Esophagus (tissue), 2 donors: Measurements from ENCODE around the gene RGS17. TPM values are rescaled to one million over a fixed set of nuclear protein-coding genes. Genes with fewer than 3 reads are reported as not detected.

Source experiments
- H3K27ac ChIP-seq, 2 donors: one replicate each; pipeline ENCODE4 v1.5.1; 2013; ENCODE audit warnings: low read depth in 2 of 2, mild to moderate bottlenecking in 2 of 2, inconsistent platforms in 1 of 2, low read length in 1 of 2, moderate library complexity in 1 of 2
- H3K27me3 ChIP-seq, 2 donors: one replicate each; pipeline ENCODE4 v1.6.1; 2013; ENCODE audit warnings: low read length in 2 of 2, control low read depth in 1 of 2, mild to moderate bottlenecking in 1 of 2; ENCODE audit not compliant: insufficient read depth in 2 of 2, control insufficient read depth in 1 of 2
- H3K36me3 ChIP-seq, 2 donors: one replicate each; pipeline ENCODE4 v1.6.1; 2013; ENCODE audit warnings: low read length in 1 of 2; ENCODE audit not compliant: control insufficient read depth in 2 of 2, insufficient read depth in 2 of 2
- H3K4me1 ChIP-seq, 2 donors: one replicate each; pipeline ENCODE4 v1.6.1; 2013; ENCODE audit warnings: low read length in 1 of 2; ENCODE audit not compliant: control insufficient read depth in 2 of 2, insufficient read depth in 2 of 2
- H3K4me3 ChIP-seq, 2 donors: one replicate each; pipeline ENCODE4 v1.5.1; 2013; ENCODE audit warnings: low read length in 2 of 2, mild to moderate bottlenecking in 2 of 2, low read depth in 1 of 2, moderate library complexity in 1 of 2
- H3K9me3 ChIP-seq, 2 donors: one replicate each; pipeline ENCODE4 v1.6.1; 2013; ENCODE audit warnings: mild to moderate bottlenecking in 2 of 2, low read depth in 1 of 2, low read length in 1 of 2, moderate library complexity in 1 of 2; ENCODE audit not compliant: control insufficient read depth in 2 of 2, insufficient read depth in 1 of 2
- WGBS, 2 donors: extraction: QIAGEN DNeasy Blood & Tissue Kit; methylation state at CpG; one replicate each; pipeline ENCODE4 v1.1.7; 2013; 5-methylcytosine and 5-hydroxymethylcytosine counted together
- polyA plus RNA-seq, 2 donors: library from polyadenylated mRNA; stranded (reverse); fragments of 200-250 nt; gene quantifications; one replicate each; pipeline ENCODE4 v1.2.3, GENCODE V29; 2013
- donor health status: healthy with polysubstance abuse.
- donor health status: Bipolar disorder and iron deficiency.

RGS17 gene
- polyA plus RNA-seq, 2 donors = 1.1 to 4.1 TPM

- Histone ChIP-seq H3K27ac (no peak overlapping the region), H3K36me3 (no peaks in the 10 kb centered on the region), H3K4me3 (no peak overlapping the region), H3K4me1 (no peaks in the 10 kb centered on the region), H3K9me3 (no peaks in the 10 kb centered on the region), H3K27me3 (no peaks in the 10 kb centered on the region)
Observed at GRCh38 chr6:153051801-153052200, 79.3 kb downstream of the RGS17 start.

GRCh38 chr6:153048631-153049030 is 82.5 kb downstream of the RGS17 start:
- H3K4me1 ChIP-seq = no peaks in the 10 kb centered on the region
- H3K27ac ChIP-seq = peak overlapping the region in 1 of 2 donors; percentile 30
- whole genome bisulfite sequencing, 2 donors = 88 to 99% methylated on average over 3 of the region's 3 CpGs
- no peaks in the 10 kb centered on the region for H3K9me3 ChIP-seq
- no peaks in the 10 kb centered on the region for H3K27me3 ChIP-seq
- no peaks in the 10 kb centered on the region for H3K36me3 ChIP-seq
- no peak overlapping the region for H3K4me3 ChIP-seq

- no peaks in the 10 kb centered on the region for H3K36me3 ChIP-seq
- no peak overlapping the region for H3K27ac ChIP-seq
- H3K27me3 ChIP-seq = no peaks in the 10 kb centered on the region
- WGBS, 2 donors = 93 to 95% methylated on average over 2 of the region's 2 CpGs
- no peaks in the 10 kb centered on the region for H3K4me1 ChIP-seq
- no peak overlapping the region for H3K4me3 ChIP-seq
- no peaks in the 10 kb centered on the region for H3K9me3 ChIP-seq
Observed at GRCh38 chr6:153047386-153047785, 83.7 kb downstream of the RGS17 start.

GRCh38 chr6:153045271-153045670 is 85.8 kb downstream of the RGS17 start:
- Histone ChIP-seq H3K27ac (no peak overlapping the region), H3K4me3 (no peak overlapping the region), H3K36me3 (no peaks in the 10 kb centered on the region), H3K27me3 (no peaks in the 10 kb centered on the region), H3K4me1 (no peaks in the 10 kb centered on the region), H3K9me3 (no peaks in the 10 kb centered on the region)

- 50 to 54% methylated on average over 4 of the region's 4 CpGs for WGBS, 2 donors
- H3K4me1 ChIP-seq = no peaks in the 10 kb centered on the region
- no peak overlapping the region for H3K27ac ChIP-seq
- H3K4me3 ChIP-seq = no peak overlapping the region
- H3K9me3 ChIP-seq = no peaks in the 10 kb centered on the region
- H3K27me3 ChIP-seq = no peaks in the 10 kb centered on the region
- no peaks in the 10 kb centered on the region for H3K36me3 ChIP-seq
Observed at GRCh38 chr6:153044295-153044694, 86.8 kb downstream of the RGS17 start.

GRCh38 chr6:153043719-153044118 is 87.4 kb downstream of the RGS17 start:
- no peaks in the 10 kb centered on the region for H3K36me3 ChIP-seq

GRCh38 chr6:153038378-153039057 is 92.6 kb downstream of the RGS17 start:
- H3K36me3 ChIP-seq = no peaks in the 10 kb centered on the region
- H3K27me3 ChIP-seq = no peaks in the 10 kb centered on the region
- WGBS, 2 donors = 70 to 74% methylated on average over 4 of the region's 4 CpGs
- H3K4me1 ChIP-seq = no peaks in the 10 kb centered on the region
- no peaks in the 10 kb centered on the region for H3K9me3 ChIP-seq
- no peak overlapping the region for H3K27ac ChIP-seq
- H3K4me3 ChIP-seq = no peak overlapping the region

More at GRCh38 chr6:153043719-153044118, 87.4 kb downstream of the RGS17 start:
- 60 to 70% methylated on average over 3 of the region's 3 CpGs for WGBS, 2 donors
- Histone ChIP-seq H3K4me3 (no peak overlapping the region), H3K9me3 (no peaks in the 10 kb centered on the region), H3K27ac (peak overlapping the region; percentile 49 to 54), H3K27me3 (no peaks in the 10 kb centered on the region), H3K4me1 (no peaks in the 10 kb centered on the region)

- H3K27ac ChIP-seq = no peak overlapping the region
- no peaks in the 10 kb centered on the region for H3K27me3 ChIP-seq
- no peak overlapping the region for H3K4me3 ChIP-seq
- H3K36me3 ChIP-seq = no peaks in the 10 kb centered on the region
- no peaks in the 10 kb centered on the region for H3K4me1 ChIP-seq
- WGBS, 2 donors = 93 to 94% methylated on average over 9 of the region's 9 CpGs
- no peaks in the 10 kb centered on the region for H3K9me3 ChIP-seq
Observed at GRCh38 chr6:153034139-153034538, 96.9 kb downstream of the RGS17 start.

GRCh38 chr6:153032255-153032882 is 98.7 kb downstream of the RGS17 start:
- no peaks in the 10 kb centered on the region for H3K4me1 ChIP-seq
- H3K27me3 ChIP-seq = no peaks in the 10 kb centered on the region
- 65 to 67% methylated on average over 9 of the region's 9 CpGs for WGBS, 2 donors
- H3K4me3 ChIP-seq = no peak overlapping the region
- H3K27ac ChIP-seq = no peak overlapping the region
- no peaks in the 10 kb centered on the region for H3K9me3 ChIP-seq
- no peaks in the 10 kb centered on the region for H3K36me3 ChIP-seq

GRCh38 chr6:153031335-153031955 is 99.6 kb downstream of the RGS17 start:
- H3K36me3 ChIP-seq = no peaks in the 10 kb centered on the region
- no peaks in the 10 kb centered on the region for H3K4me1 ChIP-seq
- WGBS, 2 donors = 35 to 51% methylated on average over 1 of the region's 1 CpG
- no peak overlapping the region for H3K4me3 ChIP-seq
- H3K27ac ChIP-seq = no peak overlapping the region
- H3K27me3 ChIP-seq = no peaks in the 10 kb centered on the region
- H3K9me3 ChIP-seq = no peaks in the 10 kb centered on the region
